Gastrocnemius medialis (tissue), 4 donors: Measurements from ENCODE around the gene EFS. TPM values are rescaled to one million over a fixed set of nuclear protein-coding genes. Genes with fewer than 3 reads are reported as not detected.

Experiments used
- ATAC-seq, 2 donors: fragments of 150-250 bp; one replicate each; pipeline ENCODE4 v1.9.1; 2016
- DNase-seq, 2 donors: peaks; one replicate each; pipeline ENCODE4 v3.0.0-alpha.2; 2019
- H3K27ac ChIP-seq, 4 donors: fragments of 200-600 bp; sonication (generic); 1 replicate in 1 of 4; 2 replicates in 3 of 4; pipeline ENCODE4 v1.5.1; 2016 to 2018; ENCODE audit warnings: mild to moderate bottlenecking in 2 of 4, moderate library complexity in 1 of 4
- H3K27me3 ChIP-seq, 3 donors: fragments of 200-600 bp; sonication (generic) in 2 of 3; 1 replicate in 1 of 3; 2 replicates in 2 of 3; pipeline versions ENCODE4 v1.5.1 to v1.6.0; 2016 to 2019; ENCODE audit warnings: mild to moderate bottlenecking in 1 of 3, moderate library complexity in 1 of 3
- H3K36me3 ChIP-seq, 2 donors: fragments of 200-600 bp; sonication (generic) in 1 of 2; one replicate each; pipeline ENCODE4 v1.5.1; 2017 to 2018
- H3K4me1 ChIP-seq, 2 donors: fragments of 200-600 bp; sonication (generic) in 1 of 2; one replicate each; pipeline ENCODE4 v1.5.1; 2016 to 2017; ENCODE audit warnings: mild to moderate bottlenecking in 2 of 2
- H3K4me3 ChIP-seq, 4 donors: fragments of 200-600 bp; sonication (generic) in 3 of 4; 1 replicate in 1 of 4; 2 replicates in 3 of 4; pipeline ENCODE4 v1.5.1; 2016 to 2019; ENCODE audit warnings: mild to moderate bottlenecking in 2 of 4
- H3K9me3 ChIP-seq, 3 donors: fragments of 200-600 bp; sonication (generic) in 2 of 3; 1 replicate in 1 of 3; 2 replicates in 2 of 3; pipeline ENCODE4 v1.5.1; 2016 to 2019
- CTCF ChIP-seq, 5 experiments: fragments of 450-650 bp in 3 of 5; fragments of 200-600 bp in 2 of 5; sonication (generic) in 2 of 5; IDR thresholded peaks in 4 of 5; conservative IDR thresholded peaks in 1 of 5; 1 replicate in 4 of 5; 2 replicates in 1 of 5; pipeline ENCODE4 v1.5.1; 2016 to 2019; ENCODE audit warnings: antibody characterized with exemption in 5 of 5, mild to moderate bottlenecking in 3 of 5, moderate library complexity in 3 of 5
- POLR2A ChIP-seq, 2 donors: fragments of 450-650 bp; IDR thresholded peaks; one replicate each; pipeline ENCODE4 v1.6.1; 2017; ENCODE audit warnings: antibody characterized with exemption in 2 of 2, mild to moderate bottlenecking in 2 of 2, moderate library complexity in 2 of 2
- in situ Hi-C, 4 donors: fragments of 200-750 bp; cut with MboI; loops; one replicate each; pipeline versions ENCODE4 v1.15.0 to v1.8.0; 2017; ENCODE audit warnings: low sequenced_read_pairs in 4 of 4
- intact Hi-C: fragments of 100-400 bp; cut with DNase I; formaldehyde crosslinking; loops from one replicate; pipeline ENCODE4 v1.15.1; 2023; ENCODE audit warnings: low total_unique reads
- total RNA-seq, 4 donors: library from RNA; depleted of rRNA; stranded (reverse); fragments of >200 nt; gene quantifications; one replicate each; pipeline versions ENCODE4 v1.1.0 to v1.2.3, GENCODE V29; 2016

EFS gene
- total RNA-seq, 4 donors from 2014 or later: 0.31 to 4.1 (median 1.6) TPM

GRCh38 chr14:23370221-23370620 is 5.2 kb upstream of the EFS start:
- Histone ChIP-seq H3K4me1 (peaks cover 0 to 3% of the 10 kb centered on the region in 2 donors), H3K9me3 (no peaks in the 10 kb centered on the region), H3K27ac (no peak overlapping the region), H3K27me3 (peaks cover 4 to 12% (median 5%) of the 10 kb centered on the region in 3 donors), H3K36me3 (no peaks in the 10 kb centered on the region), H3K4me3 (no peak overlapping the region)
- intact Hi-C loops (no loop called here), in situ Hi-C loops (loop anchor here in 1 of 4 donors (10.0 kb wide), 1 partner anchor 105 kb away; no protein-coding TSS in a partner anchor)
- no peak for DNase-seq
- TF ChIP-seq CTCF (IDR thresholded peaks at IDR 0.05 in 4 of 5, conservative IDR thresholded peaks at IDR 0.05 in 1 of 5) (no peak), POLR2A (IDR thresholded peaks at IDR 0.05) (no peak)
- ATAC-seq: no peak

DNA sequence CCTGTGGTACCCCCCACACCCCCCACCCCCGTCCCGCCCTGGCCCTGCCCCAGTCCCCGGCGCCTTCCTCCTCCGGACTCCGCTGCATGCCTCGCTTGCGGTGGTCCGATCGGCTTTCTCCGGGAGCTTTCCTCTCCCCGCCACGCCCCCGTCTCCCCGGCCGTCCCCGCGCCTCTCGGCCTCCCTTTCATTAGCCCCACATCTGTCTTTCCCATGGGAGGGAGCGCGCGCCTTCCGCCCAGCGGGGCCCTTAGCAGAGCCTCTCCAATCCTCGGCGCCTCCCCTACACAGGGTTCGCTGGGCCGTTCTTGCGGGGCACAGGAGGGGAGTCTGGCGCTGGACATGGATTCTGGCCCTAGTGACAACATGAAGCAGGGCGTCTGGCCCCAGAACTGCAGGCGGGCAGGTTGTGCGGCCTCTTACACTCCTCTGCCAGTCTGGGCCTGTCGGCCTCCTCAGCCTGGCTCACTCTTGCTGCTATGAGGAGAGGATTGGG is 1.5 kb upstream of the EFS start:
- in situ Hi-C loops (no loop called here), intact Hi-C loops (no loop called here)
- DNase-seq (no peak), ATAC-seq (no peak)
- H3K36me3 ChIP-seq: no peaks in the 10 kb centered on the region
- H3K27me3 ChIP-seq: peaks cover 13 to 23% (median 17%) of the 10 kb centered on the region in 3 donors
- H3K27ac ChIP-seq: peak overlapping the region; percentile 68 to 81 (median 74)
- no peaks in the 10 kb centered on the region for H3K9me3 ChIP-seq
- H3K4me3 ChIP-seq: peak overlapping the region in 3 of 4 donors; percentile 46 to 53 (median 53)
- H3K4me1 ChIP-seq: peaks cover 0 to 4% of the 10 kb centered on the region in 2 donors
- TF ChIP-seq POLR2A (IDR thresholded peaks at IDR 0.05): no peak
- no peak for TF ChIP-seq CTCF (IDR thresholded peaks at IDR 0.05 in 4 of 5, conservative IDR thresholded peaks at IDR 0.05 in 1 of 5)

- peak overlapping the region; percentile 68 to 81 (median 74) for H3K27ac ChIP-seq
- in situ Hi-C loops: no loop called here
- peaks cover 13 to 23% (median 17%) of the 10 kb centered on the region in 3 donors for H3K27me3 ChIP-seq
- no peaks in the 10 kb centered on the region for H3K36me3 ChIP-seq
- H3K4me1 ChIP-seq: peaks cover 0 to 4% of the 10 kb centered on the region in 2 donors
- no peaks in the 10 kb centered on the region for H3K9me3 ChIP-seq
- peak overlapping the region; percentile 46 to 55 (median 53) for H3K4me3 ChIP-seq
- ATAC-seq (peak in 1 of 2 donors; percentile 46), DNase-seq (no peak)
- peak in 1 of 2 donors; percentile 53 for TF ChIP-seq POLR2A (IDR thresholded peaks at IDR 0.05)
- no peak for TF ChIP-seq CTCF (IDR thresholded peaks at IDR 0.05 in 4 of 5, conservative IDR thresholded peaks at IDR 0.05 in 1 of 5)
- intact Hi-C loops: no loop called here
These were observed 907 bp upstream of the EFS start for GRCh38 chr14:23365732-23366425.

DNA sequence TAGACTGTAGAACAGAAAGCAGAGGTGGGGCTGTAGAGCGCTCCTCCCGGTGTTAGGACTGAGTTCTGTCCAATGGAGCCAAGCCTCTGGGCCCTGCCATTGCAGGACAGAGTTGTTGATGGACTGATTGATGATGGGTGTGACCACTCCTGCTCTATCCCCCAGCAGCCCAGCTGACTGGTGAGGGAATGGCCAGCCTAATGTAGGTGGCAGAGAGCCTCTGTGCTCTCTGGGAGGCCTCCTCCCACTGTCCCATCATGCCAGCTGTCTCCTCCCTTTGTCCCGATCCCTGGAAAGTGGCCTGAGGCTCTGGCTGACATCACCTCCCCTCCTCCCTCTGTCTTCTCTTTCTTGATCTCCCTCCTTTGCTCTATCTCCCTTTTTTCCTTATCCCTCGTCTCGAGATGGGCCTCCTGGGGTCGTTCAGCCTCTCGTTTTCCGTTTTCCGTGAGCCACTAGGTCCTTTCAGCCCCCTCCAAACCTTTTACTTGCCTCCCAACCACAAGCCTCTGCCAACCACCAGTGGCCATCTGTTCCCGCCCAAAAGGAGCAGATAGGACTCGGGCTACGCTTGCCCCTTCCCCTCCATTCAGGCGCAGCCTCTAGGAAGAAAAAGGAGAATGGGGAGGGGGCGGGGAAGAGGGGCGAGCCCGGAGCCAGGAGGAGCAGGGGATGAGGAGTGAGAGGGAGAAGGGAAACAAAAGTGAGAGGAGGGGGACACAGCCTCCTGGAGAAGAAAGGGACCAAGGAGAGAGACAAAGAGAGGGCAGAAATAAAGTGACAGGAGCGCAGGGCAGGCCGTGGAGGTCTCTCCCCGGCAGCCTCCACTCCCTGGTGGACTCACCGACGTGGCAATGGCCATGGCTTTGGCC is 572 bp downstream of the EFS start:
- ATAC-seq: peak; percentile 17 to 32
- no peaks in the 10 kb centered on the region for H3K9me3 ChIP-seq
- peaks cover 0 to 4% of the 10 kb centered on the region in 2 donors for H3K4me1 ChIP-seq
- TF ChIP-seq POLR2A (IDR thresholded peaks at IDR 0.05): no peak
- no peak for TF ChIP-seq CTCF (IDR thresholded peaks at IDR 0.05 in 4 of 5, conservative IDR thresholded peaks at IDR 0.05 in 1 of 5)
- peaks cover 13 to 23% (median 17%) of the 10 kb centered on the region in 3 donors for H3K27me3 ChIP-seq
- H3K4me3 ChIP-seq: peak overlapping the region; percentile 46 to 55 (median 53)
- H3K36me3 ChIP-seq: no peaks in the 10 kb centered on the region
- intact Hi-C loops (no loop called here), in situ Hi-C loops (no loop called here)
- peak in 1 of 2 donors; percentile 58 for DNase-seq
- peak overlapping the region; percentile 68 to 81 (median 74) for H3K27ac ChIP-seq
